CD4-positive, alpha-beta T cell (primary cell): Measurements from ENCODE around the gene ME3. TPM values are rescaled to one million over a fixed set of nuclear protein-coding genes. Genes with fewer than 3 reads are reported as not detected.

Source experiments
- ATAC-seq: fragments of 200-7000 bp; cut with Tn5 transposase; one replicate; pipeline ENCODE4 v1.10.0; 2022; ENCODE audit warnings: mild to moderate bottlenecking; ENCODE audit not compliant: poor library complexity
- CTCF ChIA-PET: fragments of 350-600 bp; sonication (Branson Sonifier 250); formaldehyde crosslinking; loops from one replicate; lab custom pipeline; 2021; ENCODE audit warnings: antibody characterized with exemption, inconsistent platforms; lab: Charles Lee
- POLR2A ChIA-PET: fragments of 350-600 bp; sonication (Branson Sonifier 250); formaldehyde crosslinking; loops from one replicate; lab custom pipeline; 2021; ENCODE audit warnings: antibody characterized with exemption, inconsistent platforms; lab: Charles Lee
- DNase-seq, 14 experiments: peaks; one replicate each; pipeline ENCODE4 v3.0.0-alpha.2; 2013 to 2020; ENCODE audit warnings: mixed read lengths in 2 of 14
- H3K27ac ChIP-seq, 2 donors: one replicate each; pipeline versions ENCODE4 v1.5.1 to v1.7.0; 2013; ENCODE audit warnings: low read length in 2 of 2, low read depth in 1 of 2, mild to moderate bottlenecking in 1 of 2
- H3K27me3 ChIP-seq, 2 experiments: 1 replicate in 1 of 2; 2 replicates in 1 of 2; pipeline versions ENCODE4 v1.6.1 to v1.7.0; 2013; ENCODE audit warnings: low read length in 2 of 2, control low read depth in 1 of 2, mild to moderate bottlenecking in 1 of 2, moderate library complexity in 1 of 2; ENCODE audit not compliant: insufficient read depth in 2 of 2, control insufficient read depth in 1 of 2
- H3K36me3 ChIP-seq: one replicate; pipeline ENCODE4 v1.6.1; 2013; ENCODE audit warnings: low read length, control low read depth; ENCODE audit not compliant: insufficient read depth
- H3K4me1 ChIP-seq: one replicate; pipeline ENCODE4 v1.6.1; 2013; ENCODE audit warnings: low read length, control low read depth; ENCODE audit not compliant: insufficient read depth
- H3K4me3 ChIP-seq: one replicate; pipeline ENCODE4 v1.5.1; 2013; ENCODE audit warnings: mild to moderate bottlenecking, low read length, moderate library complexity
- H3K9me3 ChIP-seq, 2 experiments: 1 replicate in 1 of 2; 2 replicates in 1 of 2; pipeline versions ENCODE4 v1.6.1 to v1.7.0; 2013; ENCODE audit warnings: low read length in 2 of 2, mild to moderate bottlenecking in 2 of 2, control low read depth in 1 of 2, moderate library complexity in 1 of 2; ENCODE audit not compliant: control insufficient read depth in 1 of 2, insufficient read depth in 1 of 2
- H3K27ac Mint-ChIP-seq: one replicate; pipeline ENCODE4 v1.8.0; 2020; ENCODE audit warnings: mixed read lengths
- H3K27me3 Mint-ChIP-seq: one replicate; pipeline ENCODE4 v1.8.0; 2021; ENCODE audit warnings: mixed read lengths
- H3K36me3 Mint-ChIP-seq: one replicate; pipeline ENCODE4 v1.8.0; 2021; ENCODE audit warnings: low read depth, mixed read lengths
- H3K4me1 Mint-ChIP-seq: one replicate; pipeline ENCODE4 v1.8.0; 2021; ENCODE audit warnings: low read depth, mixed read lengths
- H3K4me3 Mint-ChIP-seq: one replicate; pipeline ENCODE4 v1.8.0; 2020; ENCODE audit warnings: mild to moderate bottlenecking, mixed read lengths
- H3K9me3 Mint-ChIP-seq: one replicate; pipeline ENCODE4 v1.8.0; 2020; ENCODE audit warnings: mixed read lengths
- CTCF ChIP-seq: fragments of 200-600 bp; IDR thresholded peaks from one replicate; pipeline ENCODE4 v1.8.0; 2022; ENCODE audit warnings: antibody characterized with exemption, mild to moderate bottlenecking
- intact Hi-C, 2 experiments: fragments of 100-400 bp; cut with DNase I in 1 of 2; cut with micrococcal nuclease in 1 of 2; formaldehyde crosslinking; loops; one replicate each; pipeline versions ENCODE4 v1.15.1 to v1.9.0; 2023 to 2025; cut with DNase I, micrococcal nuclease
- total RNA-seq, 174 experiments: library from RNA in 2 of 174; stranded (reverse) in 2 of 174; gene quantifications; one replicate each; pipeline ENCODE4 v1.2.3 and lab custom pipeline; 2021 to 2026

The ME3 gene
- total RNA-seq, 2 experiments from 2014 or later: 9.1 to 10.6 TPM

GRCh38 chr11:86478348-86478747 lies 194.1 kb downstream of the ME3 start:
- H3K27me3 ChIP-seq: no peaks in the 10 kb centered on the region
- no peaks in the 10 kb centered on the region for H3K36me3 ChIP-seq
- H3K9me3 Mint-ChIP-seq: no peaks in the 10 kb centered on the region
- no peaks in the 10 kb centered on the region for H3K4me1 ChIP-seq
- no peak for DNase-seq
- ATAC-seq: no peak
- ChIA-PET POLR2A (no interaction called here), CTCF (no interaction called here)
- no peak for TF ChIP-seq CTCF
- H3K27ac Mint-ChIP-seq: no peak overlapping the region
- H3K36me3 Mint-ChIP-seq: no peaks in the 10 kb centered on the region
- intact Hi-C loops: no loop called here
- no peaks in the 10 kb centered on the region for H3K27me3 Mint-ChIP-seq
- H3K4me1 Mint-ChIP-seq: no peaks in the 10 kb centered on the region
- no peak overlapping the region for H3K27ac ChIP-seq
- H3K4me3 ChIP-seq: no peak overlapping the region
- no peak overlapping the region for H3K4me3 Mint-ChIP-seq
- no peaks in the 10 kb centered on the region for H3K9me3 ChIP-seq

DNA sequence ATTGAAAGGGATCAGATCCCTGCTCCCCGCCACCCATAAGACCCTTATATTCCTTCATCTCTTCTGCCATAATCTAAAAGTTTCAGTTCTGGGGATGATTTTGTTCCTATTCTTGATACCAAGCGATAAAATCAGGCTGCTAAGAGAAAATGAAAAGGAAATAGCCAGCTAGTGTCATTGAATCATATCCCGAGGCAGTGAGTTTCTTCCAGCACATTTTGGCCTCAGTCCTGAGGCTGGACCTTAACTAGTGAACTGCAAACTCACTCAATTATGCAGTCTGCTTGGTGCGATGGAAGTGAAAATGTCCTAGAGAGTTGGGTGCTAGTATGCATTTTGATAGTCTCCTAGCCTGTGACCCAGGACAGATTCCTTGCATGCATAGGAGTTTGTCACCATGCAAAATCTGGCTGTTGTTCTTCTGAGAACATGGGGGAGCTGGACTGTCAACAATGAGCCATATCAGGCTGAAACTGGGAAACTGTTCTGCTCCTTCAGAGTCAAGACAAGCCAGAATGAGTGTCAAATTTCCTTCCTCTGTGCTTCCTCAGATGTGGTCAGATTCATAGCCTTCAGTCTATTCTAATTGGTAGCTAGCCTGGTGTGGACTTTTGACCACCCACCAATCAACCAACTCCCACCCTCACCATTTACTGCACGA lies 194.8 kb downstream of the ME3 start:
- ChIA-PET CTCF (no interaction called here), POLR2A (no interaction called here)
- H3K4me3 ChIP-seq: no peak overlapping the region
- H3K4me1 Mint-ChIP-seq: no peaks in the 10 kb centered on the region
- no peak overlapping the region for H3K27ac Mint-ChIP-seq
- no peak overlapping the region for H3K27ac ChIP-seq
- no peaks in the 10 kb centered on the region for H3K27me3 Mint-ChIP-seq
- no peaks in the 10 kb centered on the region for H3K36me3 Mint-ChIP-seq
- no peaks in the 10 kb centered on the region for H3K9me3 Mint-ChIP-seq
- intact Hi-C loops: no loop called here
- H3K4me3 Mint-ChIP-seq: no peak overlapping the region
- DNase-seq (no peak), ATAC-seq (no peak)
- no peaks in the 10 kb centered on the region for H3K27me3 ChIP-seq
- H3K4me1 ChIP-seq: no peaks in the 10 kb centered on the region
- no peak for TF ChIP-seq CTCF
- no peaks in the 10 kb centered on the region for H3K36me3 ChIP-seq
- no peaks in the 10 kb centered on the region for H3K9me3 ChIP-seq

DNA sequence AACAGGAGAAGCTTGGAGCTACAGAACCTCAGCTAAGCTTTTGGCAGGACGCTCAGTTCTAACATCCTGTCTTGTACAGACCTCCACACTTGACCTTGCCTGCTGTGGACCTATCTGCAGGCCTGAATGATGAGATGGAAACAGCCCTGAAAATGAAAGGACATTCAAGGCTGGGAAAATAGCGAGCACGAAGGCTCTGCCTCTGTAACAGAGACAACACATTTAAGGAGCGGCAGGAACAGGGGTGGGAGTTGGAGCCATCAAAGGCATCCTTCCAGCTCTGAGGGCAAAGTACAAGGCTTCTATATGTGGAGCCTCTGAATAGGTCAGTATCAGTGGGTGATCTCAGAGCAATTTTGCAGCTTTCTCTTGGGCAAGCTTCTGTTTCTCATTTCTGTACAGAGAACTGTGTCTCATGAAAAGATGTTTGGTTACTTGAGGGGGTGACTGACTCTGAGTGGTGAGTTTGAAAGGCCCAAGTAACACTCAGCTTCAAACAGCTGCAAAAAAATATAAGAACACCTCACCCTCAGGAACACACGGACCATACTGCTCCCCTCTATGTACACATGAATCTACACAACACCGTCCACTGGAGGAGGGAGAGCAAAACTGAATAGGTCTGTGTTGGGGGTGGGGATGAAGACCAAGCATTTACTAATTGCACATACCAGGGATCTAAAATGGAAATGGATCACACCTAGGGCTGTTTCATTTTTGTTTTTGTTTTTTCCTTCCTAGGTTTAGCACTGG lies 196.1 kb downstream of the ME3 start:
- no peaks in the 10 kb centered on the region for H3K9me3 Mint-ChIP-seq
- ATAC-seq: no peak
- Histone ChIP-seq H3K27ac (no peak overlapping the region), H3K9me3 (no peaks in the 10 kb centered on the region), H3K36me3 (no peaks in the 10 kb centered on the region), H3K27me3 (no peaks in the 10 kb centered on the region), H3K4me1 (no peaks in the 10 kb centered on the region), H3K4me3 (no peak overlapping the region)
- no peaks in the 10 kb centered on the region for H3K36me3 Mint-ChIP-seq
- H3K27ac Mint-ChIP-seq: no peak overlapping the region
- H3K4me1 Mint-ChIP-seq: no peaks in the 10 kb centered on the region
- H3K4me3 Mint-ChIP-seq: no peak overlapping the region
- no peaks in the 10 kb centered on the region for H3K27me3 Mint-ChIP-seq
- no peak for TF ChIP-seq CTCF
- ChIA-PET CTCF (no interaction called here), POLR2A (no interaction called here)
- intact Hi-C loops: no loop called here
- no peak for DNase-seq
